HS-5 (cell line): ENCODE results near the gene NFATC4.
"Not testable (repeated sequence)": the region's sequence is repeated elsewhere in the genome, so short reads cannot be mapped to it uniquely, and the experiment has no call there.

Experiments
- DNase-seq: peaks from one replicate; pipeline ENCODE4 v3.0.0-alpha.2; 2012; ENCODE audit warnings: low read depth

The NFATC4 gene

DNA sequence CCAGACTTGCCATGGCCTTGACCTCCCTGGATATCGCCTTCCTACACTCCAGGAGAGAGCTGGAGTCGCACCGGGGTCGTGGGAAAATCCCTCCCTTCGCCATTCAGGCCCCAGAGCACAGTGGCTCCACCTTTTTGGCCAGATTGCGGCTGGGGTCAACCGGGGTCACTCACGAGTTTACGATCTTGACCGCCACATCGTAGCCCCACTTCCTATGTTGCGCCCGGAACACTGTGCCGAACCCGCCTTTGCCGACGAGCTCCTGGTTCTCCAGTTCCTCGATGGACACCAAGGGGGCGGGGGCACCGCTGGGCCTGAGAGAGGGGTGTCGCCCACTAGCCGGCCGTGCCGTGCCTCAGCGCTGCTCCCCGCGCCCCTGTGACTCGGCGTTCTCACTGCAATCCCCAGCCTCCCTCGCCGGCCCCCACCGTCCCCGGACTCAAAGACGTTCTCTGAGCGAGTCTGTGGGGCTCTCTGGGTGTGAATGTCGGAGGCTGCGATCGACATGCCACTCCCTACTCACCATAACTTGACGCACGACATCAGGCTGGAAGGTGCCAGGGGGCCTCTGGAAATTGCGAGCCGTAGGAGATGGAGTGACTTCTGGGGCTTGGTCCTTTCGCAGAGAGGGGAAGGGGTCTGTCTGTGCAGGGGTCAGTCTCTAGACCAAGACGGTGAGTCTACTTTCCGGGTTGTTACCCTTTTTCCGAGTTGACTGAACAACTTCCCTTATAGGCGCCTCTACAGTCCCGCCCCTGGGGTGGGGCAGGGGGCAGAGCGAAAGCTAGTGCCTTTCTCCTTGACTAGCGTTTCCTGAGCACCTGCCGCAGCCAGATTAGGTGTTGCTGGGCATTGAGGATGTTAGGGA lies 28.5 kb upstream of the NFATC4 start, which contains the start of gene RIPK3:
TSS of gene RIPK3 (minus strand) at position 708 of the 868 bp plus-strand sequence. CDS start at position 543, 165 bp downstream.
- no peak for DNase-seq

DNA sequence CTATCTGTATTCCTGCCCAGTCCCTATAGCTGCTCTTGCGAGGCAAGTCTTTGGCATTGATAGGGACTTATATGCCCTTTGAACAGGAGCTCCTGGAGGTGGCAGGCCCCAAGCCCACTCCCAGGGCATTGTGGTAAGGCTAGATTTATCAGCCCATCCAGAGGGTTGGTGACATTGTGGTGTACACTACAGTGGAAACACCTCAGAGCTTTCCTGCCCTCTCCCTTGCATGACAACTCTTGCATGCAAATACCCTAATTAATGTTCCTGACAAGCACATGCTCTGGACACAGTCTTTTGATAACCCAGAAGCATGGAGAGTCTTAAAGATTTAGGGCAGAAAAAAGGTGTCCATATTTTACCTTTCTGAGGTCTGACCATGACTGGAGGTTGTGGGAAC lies 27.4 kb upstream of the NFATC4 start:
- DNase-seq: no peak

DNA sequence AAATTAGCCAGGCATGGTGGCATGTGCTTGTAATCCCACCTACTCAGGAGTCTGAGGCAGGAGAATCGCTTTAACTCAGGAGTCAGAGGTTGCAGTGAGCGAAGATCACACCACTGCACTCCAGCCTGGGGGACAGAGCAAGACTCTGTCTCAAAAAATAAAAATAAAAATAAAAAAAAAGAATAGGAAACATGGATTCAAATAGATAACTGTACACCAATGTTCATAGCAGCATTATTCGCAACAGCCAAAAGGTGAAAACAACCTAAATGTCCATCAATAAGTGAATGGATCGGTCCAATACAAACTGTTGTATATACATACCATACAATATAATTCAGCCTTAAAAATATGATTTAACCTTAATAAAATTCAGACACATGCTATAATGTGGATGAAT lies 25.1 kb upstream of the NFATC4 start:
- no peak for DNase-seq

DNA sequence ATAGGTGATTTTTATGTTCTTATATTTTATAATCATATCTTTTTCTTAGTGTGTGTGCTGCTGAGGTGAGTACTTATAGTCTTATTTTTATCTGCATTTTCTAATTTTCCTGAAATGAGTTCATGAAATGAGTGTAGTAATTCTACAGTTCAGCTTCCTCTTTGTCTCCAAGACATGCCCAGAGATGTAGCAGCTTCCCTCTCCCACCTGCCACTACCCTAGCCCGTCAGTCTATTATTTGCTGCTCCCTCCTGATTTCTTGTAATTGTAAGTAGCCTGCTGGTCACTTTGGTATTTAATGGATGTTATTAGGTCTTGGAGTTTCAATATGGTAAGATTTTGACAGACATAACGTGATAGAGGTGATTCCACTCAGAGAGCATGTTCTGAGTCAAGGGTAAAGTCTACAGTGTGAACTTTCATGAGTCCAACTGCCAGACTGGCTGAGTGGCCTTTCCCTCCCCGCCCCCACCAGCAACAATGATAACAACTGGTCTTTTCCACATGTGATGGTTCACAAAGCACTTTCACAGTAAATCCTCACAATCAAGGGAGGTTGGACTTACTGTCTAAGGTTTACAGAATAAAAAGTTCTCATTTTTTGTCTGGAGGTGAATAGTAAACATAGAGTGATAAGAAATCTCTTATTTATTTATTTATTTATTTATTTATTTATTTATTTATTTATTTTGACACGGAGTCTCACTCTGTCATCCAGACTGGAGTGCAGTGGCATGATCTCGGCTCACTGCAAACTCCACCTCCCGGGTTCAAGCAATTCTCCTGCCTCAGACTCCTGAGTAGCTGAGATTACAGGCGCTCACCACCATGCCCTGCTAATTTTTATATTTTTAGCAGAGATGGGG lies 24.0 kb upstream of the NFATC4 start:
- no peak for DNase-seq

DNA sequence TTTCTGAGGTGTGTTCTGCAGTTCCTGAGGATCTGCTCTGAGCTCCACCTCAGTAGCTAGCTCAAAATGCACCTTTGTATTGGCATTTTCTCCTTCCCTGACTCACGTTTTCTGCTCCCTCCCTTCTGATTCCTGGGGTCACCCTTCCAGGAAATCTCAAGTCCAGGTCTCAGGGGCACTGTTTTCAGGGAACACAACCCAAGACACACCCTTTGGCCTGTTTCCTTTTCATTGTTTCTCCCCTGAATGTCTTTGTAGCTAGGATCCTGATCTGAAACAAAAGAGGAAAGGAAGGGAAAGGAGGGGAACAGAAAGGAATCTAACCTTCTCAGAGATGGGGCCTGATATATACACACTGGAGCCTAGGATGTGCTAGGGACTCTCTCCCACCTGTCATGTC lies 20.9 kb upstream of the NFATC4 start:
- DNase-seq: no peak

DNA sequence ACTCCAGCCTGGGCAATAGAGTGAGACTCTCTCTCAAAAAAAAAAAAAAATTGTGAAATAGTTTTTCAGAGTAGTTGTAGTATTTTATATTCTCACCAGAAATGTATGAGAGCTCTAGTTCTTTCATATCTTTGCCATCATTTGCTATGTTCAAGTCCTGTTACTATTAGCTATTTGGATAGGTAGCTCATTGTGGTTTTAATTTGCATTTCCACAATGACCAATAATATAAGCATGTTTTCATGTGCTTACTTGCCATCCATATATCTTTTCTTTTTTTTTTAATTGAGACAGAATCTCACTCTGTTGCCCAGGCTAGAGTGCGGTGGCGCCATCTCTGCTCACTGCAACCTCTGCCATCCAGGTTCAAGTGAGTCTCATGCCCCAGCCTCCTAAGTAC lies 19.8 kb upstream of the NFATC4 start:
- no peak for DNase-seq

DNA sequence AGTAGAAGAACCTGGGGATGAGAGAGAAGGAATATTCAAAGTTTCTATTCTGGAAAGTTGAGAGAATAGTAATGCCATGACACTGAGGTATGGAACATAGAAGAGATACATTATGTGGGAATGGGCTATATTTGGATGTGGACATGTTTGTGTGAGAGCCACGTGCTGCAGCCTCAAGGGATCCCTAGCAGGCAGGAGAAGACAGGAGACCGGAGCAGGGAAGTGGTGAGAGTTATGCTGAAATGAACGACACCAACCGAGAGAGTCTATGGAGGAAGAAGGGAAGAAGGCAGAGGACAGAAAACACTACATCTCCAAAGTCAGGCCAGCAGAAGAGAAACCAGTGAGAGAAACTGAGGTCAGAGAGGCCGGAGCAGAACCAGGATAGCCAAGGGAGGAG lies 18.2 kb upstream of the NFATC4 start:
- DNase-seq: no peak

DNA sequence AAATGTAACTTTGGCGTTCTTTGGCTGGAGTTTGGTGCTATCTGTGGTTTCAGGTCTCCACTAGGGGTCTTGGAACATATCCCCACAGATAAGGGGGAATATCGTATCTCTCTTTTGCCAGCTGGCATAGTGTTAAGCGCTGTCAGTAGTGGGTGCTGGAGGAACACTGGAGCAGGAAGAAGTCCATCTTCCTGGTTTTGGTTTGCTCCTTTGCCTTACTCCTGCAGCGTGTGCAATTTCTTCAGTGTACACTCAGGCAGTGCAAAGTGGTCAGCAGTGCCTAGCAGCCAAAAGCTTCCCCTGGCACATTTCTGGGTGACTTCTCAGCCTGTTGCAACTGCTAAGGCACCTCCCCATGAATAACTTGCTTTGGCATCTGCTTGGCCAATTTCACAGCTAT lies 16.5 kb upstream of the NFATC4 start:
- DNase-seq: no peak

DNA sequence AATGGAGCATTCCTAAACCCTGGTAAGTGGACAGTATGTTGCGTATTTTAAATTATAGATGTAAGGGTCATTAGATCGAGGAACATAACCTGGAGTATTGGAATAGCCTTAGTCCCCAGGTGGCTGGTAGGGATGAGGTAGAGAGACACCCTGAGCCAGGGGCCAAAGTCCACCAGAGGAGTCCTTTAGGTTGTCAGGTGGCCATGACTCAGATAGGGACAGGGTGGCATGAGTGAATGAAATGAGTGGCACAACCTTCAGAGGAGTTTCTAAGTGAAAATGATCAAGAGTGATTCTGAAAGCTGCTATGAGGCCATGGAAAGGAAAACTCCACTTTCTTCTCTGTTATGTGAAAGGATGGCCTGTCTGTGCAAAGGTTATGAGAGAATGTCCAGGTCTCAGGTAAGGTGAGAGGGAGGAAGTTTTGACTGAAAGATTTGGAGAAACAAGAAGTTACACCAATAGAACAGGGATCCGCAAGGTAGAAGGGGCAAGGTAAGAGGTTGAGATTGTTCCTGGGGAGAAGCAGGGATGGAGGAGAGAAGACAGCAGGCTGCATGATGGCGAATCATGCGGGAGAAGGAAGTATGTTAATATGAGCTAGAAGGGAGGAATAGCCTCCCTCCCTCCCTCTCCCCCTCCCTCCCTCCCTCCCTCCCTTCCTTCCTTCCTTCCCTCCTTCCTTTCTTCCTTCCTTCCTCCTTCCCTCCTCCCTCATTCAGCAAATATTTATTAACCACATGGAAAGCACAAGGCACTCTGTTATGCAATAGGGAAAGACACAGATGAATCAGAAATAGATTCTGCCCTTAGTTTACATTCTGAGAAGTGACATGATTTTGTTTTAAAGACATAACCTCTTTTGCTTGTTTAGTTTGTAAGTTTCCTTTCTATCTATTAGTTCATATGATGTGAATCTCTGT lies 14.2 kb upstream of the NFATC4 start:
- no peak for DNase-seq

DNA sequence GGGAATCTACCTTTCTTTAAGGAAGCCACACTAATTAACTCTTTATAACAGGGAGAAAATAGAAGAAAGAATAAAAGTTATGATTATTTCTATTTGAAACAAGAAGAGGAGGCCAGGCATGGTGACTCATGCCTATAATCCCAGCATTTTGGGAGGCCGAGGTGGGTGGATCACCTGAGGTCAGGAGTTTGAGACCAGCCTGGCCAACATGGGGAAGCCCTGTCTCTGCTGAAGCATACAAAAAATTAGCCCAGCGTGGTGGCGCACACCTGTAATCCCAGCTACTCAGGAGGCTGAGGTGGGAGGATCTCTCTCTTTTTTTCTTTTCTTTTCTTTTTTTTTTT lies 13.5 kb upstream of the NFATC4 start:
- not testable (repeated sequence) for DNase-seq

DNA sequence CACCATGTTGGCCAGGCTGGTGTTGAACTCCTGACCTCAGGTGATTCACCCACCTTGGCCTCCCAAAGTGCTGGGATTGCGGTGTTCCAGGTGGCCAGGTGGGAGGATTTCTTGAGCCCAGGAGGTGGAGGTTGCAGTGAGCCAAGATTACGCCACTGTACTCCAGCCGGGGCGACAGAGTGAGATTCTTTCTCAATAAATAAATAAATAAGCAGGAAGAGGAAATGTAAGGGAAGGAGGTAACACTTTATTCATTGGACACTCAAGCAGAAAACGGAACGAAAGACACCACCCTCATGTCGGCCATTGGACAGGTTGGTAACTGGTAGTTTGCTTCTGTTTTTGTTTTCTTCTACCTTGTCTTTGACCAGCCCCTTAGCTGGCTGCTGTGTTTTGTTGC lies 13.0 kb upstream of the NFATC4 start:
- DNase-seq: no peak

DNA sequence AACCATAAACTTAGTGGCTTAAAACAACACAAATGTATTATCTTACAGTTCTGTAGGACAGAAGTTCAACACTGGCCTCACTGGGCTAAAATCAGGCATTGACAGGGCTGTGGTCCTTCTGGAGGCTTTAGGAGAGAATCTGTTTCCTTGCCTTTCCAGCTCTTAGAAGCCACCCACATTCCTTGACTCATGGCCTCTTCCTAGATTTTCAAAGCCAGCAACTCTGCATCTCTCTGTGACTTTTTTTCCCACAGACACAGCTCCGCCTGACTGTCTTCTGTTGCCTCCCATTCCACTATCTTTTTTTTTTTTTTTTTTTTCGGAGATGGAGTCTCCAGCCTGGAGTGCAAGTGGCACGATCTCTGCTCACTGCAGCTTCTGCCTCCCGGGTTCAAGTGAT lies 11.8 kb upstream of the NFATC4 start:
- DNase-seq: no peak

DNA sequence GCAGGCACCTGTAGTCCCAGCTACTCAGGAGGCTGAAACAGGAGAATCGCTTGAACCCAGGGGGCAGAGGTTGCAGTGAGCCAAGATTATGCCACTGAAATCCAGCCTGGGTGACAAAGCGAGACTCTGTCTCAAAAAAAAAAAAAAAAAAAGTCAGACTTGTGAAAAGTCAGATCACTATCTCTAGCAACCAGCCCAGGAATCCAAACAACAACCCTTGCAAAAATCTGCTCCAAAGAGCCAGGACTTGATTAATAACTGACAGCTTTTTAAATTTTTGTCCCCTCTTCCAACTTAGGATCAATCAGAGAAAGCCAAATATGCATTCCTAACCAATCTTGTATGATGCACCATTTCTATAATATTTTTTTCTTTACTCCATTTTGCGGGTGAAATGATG lies 7.7 kb upstream of the NFATC4 start:
- no peak for DNase-seq

DNA sequence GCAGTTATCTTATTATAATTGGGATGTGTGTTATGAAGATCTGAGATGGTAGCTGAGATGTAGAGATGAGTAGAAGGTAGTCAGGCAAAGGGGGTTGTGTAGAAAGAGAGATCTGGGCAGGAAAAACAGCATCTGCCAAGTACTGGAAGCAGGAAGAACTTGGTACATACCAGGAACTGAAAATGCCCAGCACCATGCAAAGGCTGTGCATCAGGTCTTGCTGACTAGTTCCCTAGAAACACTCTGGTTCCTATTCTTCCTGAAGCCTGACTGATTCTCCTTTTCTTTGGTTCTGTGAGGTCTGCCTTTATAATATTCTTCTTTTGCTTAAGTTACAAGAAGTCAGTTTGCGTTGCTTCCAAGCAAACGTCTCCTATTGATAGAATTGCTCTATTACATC lies 6.7 kb upstream of the NFATC4 start:
- DNase-seq: no peak

DNA sequence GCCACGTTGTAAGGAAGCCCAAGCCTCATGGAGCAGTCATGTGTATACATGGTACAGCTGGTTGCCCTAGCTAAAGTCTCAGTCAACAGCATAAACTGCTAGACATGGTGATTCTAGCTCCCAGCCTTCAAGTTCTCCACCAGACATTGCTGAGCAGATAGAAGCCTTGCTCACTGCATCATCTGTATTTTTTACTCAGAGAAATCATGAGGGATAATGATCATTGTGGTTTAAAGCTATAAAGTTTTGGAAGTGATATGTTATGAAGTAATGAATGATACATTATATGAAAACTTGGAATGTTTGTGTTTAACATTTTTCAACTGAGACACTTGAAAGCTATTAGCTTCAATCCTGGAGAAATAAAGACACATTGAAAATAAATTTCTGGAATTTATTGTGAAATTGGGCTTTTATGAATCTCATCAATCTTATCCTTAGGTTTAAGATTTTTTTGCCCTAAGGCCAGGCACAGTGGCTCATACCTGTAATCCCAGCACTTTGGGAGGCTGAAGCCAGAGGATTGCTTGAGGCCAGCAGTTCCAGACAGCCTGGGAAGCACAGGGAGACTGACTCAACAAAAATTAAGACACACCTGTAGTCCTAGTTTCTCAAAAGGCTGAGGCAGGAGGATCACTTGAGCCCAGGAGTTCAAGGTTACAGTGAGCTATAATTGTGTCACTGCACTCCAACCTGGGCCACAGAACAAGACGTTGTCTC lies 5.6 kb upstream of the NFATC4 start:
- no peak for DNase-seq

DNA sequence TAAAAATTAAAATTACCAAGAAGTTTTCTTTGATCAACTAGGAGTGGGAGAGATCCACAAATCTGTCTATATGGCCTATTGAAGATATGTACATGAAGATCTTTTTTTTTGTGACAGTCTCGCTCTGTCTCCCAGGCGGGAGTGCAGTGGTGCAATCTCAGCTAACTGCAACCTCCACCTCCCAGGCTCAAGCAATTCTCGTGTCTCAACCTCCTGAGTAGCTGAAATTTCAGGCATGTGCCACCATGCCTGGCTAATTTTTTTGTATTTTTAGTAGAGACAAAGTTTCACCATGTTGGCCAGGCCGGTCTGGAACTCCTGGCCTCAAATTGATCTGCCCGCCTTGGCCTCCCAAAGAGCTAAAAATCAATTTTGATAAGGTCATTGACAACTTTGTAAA lies 4.6 kb upstream of the NFATC4 start:
- DNase-seq: no peak

DNA sequence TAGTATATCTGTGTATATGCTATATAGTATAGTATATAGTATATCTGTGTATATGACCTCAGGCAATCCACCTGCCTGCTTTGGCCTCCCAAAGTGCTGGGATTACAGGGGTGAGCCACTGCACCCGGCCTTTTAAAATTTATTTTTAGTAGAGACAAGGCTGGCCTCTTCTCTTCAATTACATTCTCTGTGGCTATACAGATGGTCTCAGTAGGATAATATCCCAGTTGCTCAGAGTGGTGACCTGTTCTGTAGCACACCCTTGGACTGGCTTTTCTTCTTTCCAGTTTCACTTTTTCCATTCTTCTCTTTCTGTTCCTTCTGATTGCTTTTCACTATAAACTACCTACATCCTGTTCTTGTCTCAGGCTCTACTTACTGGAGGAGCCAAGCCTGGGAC lies 3.1 kb upstream of the NFATC4 start:
- no peak for DNase-seq

DNA sequence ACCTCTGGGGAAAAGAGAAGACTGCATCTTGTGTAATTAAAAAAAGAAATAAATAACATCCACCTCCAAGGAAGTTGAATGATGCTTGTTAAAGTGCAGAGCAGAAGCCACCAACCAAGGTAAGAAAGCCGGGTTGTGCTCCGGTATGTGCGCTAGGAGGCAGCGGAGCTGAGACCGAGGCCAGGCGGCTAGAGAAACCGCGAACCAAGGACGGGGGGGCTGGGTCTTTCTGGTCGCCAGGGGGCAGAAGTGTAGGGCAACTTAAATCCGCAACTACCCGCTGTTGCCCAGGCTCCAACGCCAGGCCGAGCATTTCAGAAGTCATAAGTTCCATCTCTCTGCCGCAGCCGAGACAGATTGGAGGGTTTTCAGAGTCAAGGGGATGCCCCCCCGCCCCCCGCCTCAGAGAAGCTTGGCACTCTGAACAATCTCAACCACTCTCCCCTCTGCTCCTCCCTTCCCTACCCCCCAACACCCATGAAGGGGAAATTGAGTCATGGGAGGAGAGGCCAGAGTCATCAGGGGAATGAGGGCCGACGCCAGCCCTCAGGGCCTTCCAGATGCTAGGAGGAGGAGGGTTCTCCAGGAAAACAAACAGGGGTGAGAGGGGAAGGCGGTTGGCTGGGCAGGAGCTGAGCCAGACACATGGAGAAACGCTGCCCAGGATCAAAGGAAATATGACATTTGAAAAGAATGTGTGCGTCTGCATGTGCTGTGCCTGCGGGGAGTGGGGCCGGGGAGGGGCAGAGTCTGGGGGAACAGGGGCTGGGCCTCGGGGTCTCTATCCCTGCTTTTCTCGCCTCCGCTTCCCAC lies 2.2 kb upstream of the NFATC4 start:
- DNase-seq: peak; percentile 58

DNA sequence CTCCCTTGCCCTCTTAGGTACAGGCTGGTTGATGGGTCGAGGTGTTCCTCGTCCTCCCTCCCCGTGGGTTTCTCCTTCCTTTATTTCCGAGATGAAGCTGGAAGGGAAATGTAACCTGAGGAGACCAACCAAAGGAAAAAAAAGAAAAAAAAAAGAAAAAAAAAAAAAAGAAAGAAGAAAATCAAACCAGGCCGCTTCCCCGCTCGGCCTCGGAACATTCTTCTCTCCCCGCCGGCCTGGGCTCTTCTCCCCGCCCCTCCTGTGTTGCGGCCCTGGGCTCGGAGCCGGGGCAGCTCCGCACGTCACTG lies 1.6 kb upstream of the NFATC4 start:
- DNase-seq: no peak

DNA sequence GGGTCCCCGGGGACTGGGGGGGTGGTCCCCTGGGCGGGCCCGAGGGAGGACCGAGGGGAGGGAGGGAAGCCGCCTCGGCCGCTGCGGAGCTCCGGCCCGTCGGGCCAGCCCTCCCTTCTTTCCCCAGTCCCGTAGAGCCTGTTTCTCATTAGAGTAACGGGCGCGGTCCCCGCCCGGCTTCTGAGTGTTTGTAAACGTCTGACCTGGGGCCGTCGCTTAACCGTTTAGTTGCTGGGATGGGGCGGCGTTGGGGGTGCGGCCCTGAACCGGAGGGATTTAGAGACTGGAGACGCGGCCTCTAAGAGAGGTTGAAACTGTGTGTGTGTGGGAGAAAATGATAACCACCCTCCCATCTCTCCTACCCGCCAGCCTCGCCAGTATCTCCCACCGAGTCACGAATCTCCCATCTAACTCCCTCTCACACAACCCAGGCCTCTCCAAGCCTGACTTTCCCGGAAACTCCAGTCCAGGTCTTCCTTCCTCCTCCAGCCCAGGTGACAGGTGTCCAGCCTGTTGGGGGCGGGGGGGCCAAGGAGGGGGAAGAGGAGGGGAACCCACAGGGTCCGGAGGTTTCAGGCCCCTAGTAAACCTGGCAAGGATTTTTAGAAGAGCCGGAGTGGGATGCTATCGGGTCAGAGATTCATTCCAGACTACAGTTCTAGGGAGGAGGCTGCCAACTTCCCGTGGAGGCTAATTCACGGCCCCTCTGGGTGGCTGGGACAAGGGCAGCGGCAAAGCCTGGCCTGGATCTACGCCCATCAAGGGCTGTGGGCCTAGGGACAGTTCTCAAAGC lies 1.1 kb upstream of the NFATC4 start:
- DNase-seq: peak; percentile 60
